OCI-LY1 (cell line): ENCODE measurements around the gene SULT6B1.
"Not testable (repeated sequence)": the region's sequence is repeated elsewhere in the genome, so short reads cannot be mapped to it uniquely, and the experiment has no call there.

ENCODE experiments used
- H2AFZ ChIP-seq: fragments of 200-600 bp; sonication (generic), shearing (Covaris generic); 2 replicates; pipeline ENCODE4 v1.6.0; 2014; ENCODE audit warnings: antibody characterized with exemption, mild to moderate bottlenecking, low read length
- H3F3A ChIP-seq: fragments of 200-600 bp; sonication (generic), shearing (Covaris generic); 2 replicates; pipeline ENCODE4 v1.6.0; 2014; ENCODE audit warnings: mild to moderate bottlenecking, antibody characterized with exemption, low read length, moderate library complexity; ENCODE audit not compliant: insufficient read depth
- H3K27ac ChIP-seq: fragments of 200-600 bp; sonication (generic); 2 replicates; pipeline ENCODE4 v1.5.1; 2014; ENCODE audit warnings: low read length, mixed run types, mild to moderate bottlenecking, low read depth; ENCODE audit not compliant: poor library complexity, severe bottlenecking
- H3K27me3 ChIP-seq: fragments of 200-600 bp; sonication (generic); 2 replicates; pipeline ENCODE4 v1.6.0; 2014; ENCODE audit warnings: antibody characterized with exemption, mild to moderate bottlenecking, low read length, moderate library complexity; ENCODE audit not compliant: insufficient read depth
- H3K36me3 ChIP-seq: fragments of 200-600 bp; sonication (generic); 2 replicates; pipeline ENCODE4 v1.6.1; 2014; ENCODE audit warnings: mild to moderate bottlenecking, antibody characterized with exemption, low read length, moderate library complexity, mixed read lengths; ENCODE audit not compliant: insufficient read depth
- H3K4me1 ChIP-seq: fragments of 200-600 bp; sonication (generic); 2 replicates; pipeline ENCODE4 v1.5.1; 2014; ENCODE audit warnings: mild to moderate bottlenecking, low read length, moderate library complexity; ENCODE audit not compliant: insufficient read depth, severe bottlenecking
- H3K4me2 ChIP-seq: fragments of 200-600 bp; sonication (generic), shearing (Covaris generic); 2 replicates; pipeline ENCODE4 v1.6.1; 2014; ENCODE audit warnings: low read length
- H3K4me3 ChIP-seq: fragments of 200-600 bp; sonication (generic); 2 replicates; pipeline ENCODE4 v1.5.1; 2014; ENCODE audit warnings: low read length, low read depth, mild to moderate bottlenecking, mixed read lengths; ENCODE audit not compliant: poor library complexity, severe bottlenecking
- H3K79me2 ChIP-seq: fragments of 200-600 bp; shearing (Covaris generic); 2 replicates; pipeline ENCODE4 v1.6.1; 2016; ENCODE audit warnings: mixed run types, low read length, mixed read lengths; ENCODE audit not compliant: insufficient read depth
- H3K9ac ChIP-seq: fragments of 200-600 bp; sonication (generic), shearing (Covaris generic); 2 replicates; pipeline ENCODE4 v1.6.1; 2014; ENCODE audit warnings: mild to moderate bottlenecking, low read length, mixed read lengths
- H3K9me2 ChIP-seq: fragments of 200-600 bp; sonication (generic), shearing (Covaris generic); 2 replicates; pipeline ENCODE4 v1.6.1; 2014; ENCODE audit warnings: low read depth, mild to moderate bottlenecking, low read length, mixed read lengths
- H3K9me3 ChIP-seq: fragments of 200-600 bp; shearing (Covaris generic); 2 replicates; pipeline ENCODE4 v1.6.1; 2014; ENCODE audit warnings: low read length, mixed read lengths
- H4K20me1 ChIP-seq: fragments of 200-600 bp; sonication (generic), shearing (Covaris generic); 2 replicates; pipeline ENCODE4 v1.6.0; 2016; ENCODE audit warnings: mild to moderate bottlenecking, low read length; ENCODE audit not compliant: insufficient read depth
- CTCF ChIP-seq: fragments of 200-600 bp; sonication (generic), shearing (Covaris generic); IDR thresholded peaks from 2 replicates; pipeline ENCODE4 v1.5.1; 2017; ENCODE audit warnings: mild to moderate bottlenecking, antibody characterized with exemption, low read length, moderate library complexity, mixed read lengths
- EZH2 ChIP-seq: fragments of 200-600 bp; sonication (generic), shearing (Covaris generic); IDR thresholded peaks from 2 replicates; pipeline ENCODE4 v1.8.0; 2017; ENCODE audit warnings: borderline replicate concordance, mixed run types, mild to moderate bottlenecking, antibody characterized with exemption, low read length, moderate library complexity, mixed read lengths

The SULT6B1 gene

GRCh38 chr2:37201208-37201607 is 12.7 kb upstream of the SULT6B1 start:
- peaks cover 11% of the 10 kb centered on the region; the same call in 1 of the 2 replicates for H3K9me3 ChIP-seq
- H3K36me3 ChIP-seq, result peaks cover 77% of the 10 kb centered on the region
- H3K27ac ChIP-seq, result no peak overlapping the region
- H3K4me1 ChIP-seq, result peaks cover 23% of the 10 kb centered on the region
- peaks cover 38% of the 10 kb centered on the region for H3K79me2 ChIP-seq
- H4K20me1 ChIP-seq, result no peaks in the 10 kb centered on the region
- no peaks in the 10 kb centered on the region for H3K27me3 ChIP-seq
- no peak overlapping the region for H3K9ac ChIP-seq
- no peaks in the 10 kb centered on the region for H3K9me2 ChIP-seq
- no peaks in the 10 kb centered on the region for H3F3A ChIP-seq
- H3K4me3 ChIP-seq, result no peak overlapping the region
- no peak overlapping the region for H2AFZ ChIP-seq
- TF ChIP-seq EZH2 (no peak), CTCF (no peak)
- no peak overlapping the region for H3K4me2 ChIP-seq

GRCh38 chr2:37198681-37199065 is 10.2 kb upstream of the SULT6B1 start:
- no peak for TF ChIP-seq CTCF
- TF ChIP-seq EZH2, result no peak
- no peaks in the 10 kb centered on the region for H3F3A ChIP-seq
- H3K9me3 ChIP-seq, result 0 out of 2 replicates have a peak, but pooled peaks cover 4% of the 10 kb centered on the region
- peak overlapping the region; percentile 75 for H3K4me2 ChIP-seq
- H3K79me2 ChIP-seq, result peaks cover 31% of the 10 kb centered on the region
- no peak overlapping the region for H2AFZ ChIP-seq
- H3K4me3 ChIP-seq, result no peak overlapping the region
- peaks cover 51% of the 10 kb centered on the region for H3K36me3 ChIP-seq
- H3K27ac ChIP-seq, result peak overlapping the region; percentile 81
- H3K9me2 ChIP-seq, result no peaks in the 10 kb centered on the region
- no peaks in the 10 kb centered on the region for H4K20me1 ChIP-seq
- peaks cover 28% of the 10 kb centered on the region for H3K4me1 ChIP-seq
- H3K9ac ChIP-seq, result 0 out of 2 replicates have a peak overlapping the region, but pooled peaks have one; percentile 81
- H3K27me3 ChIP-seq, result no peaks in the 10 kb centered on the region

DNA sequence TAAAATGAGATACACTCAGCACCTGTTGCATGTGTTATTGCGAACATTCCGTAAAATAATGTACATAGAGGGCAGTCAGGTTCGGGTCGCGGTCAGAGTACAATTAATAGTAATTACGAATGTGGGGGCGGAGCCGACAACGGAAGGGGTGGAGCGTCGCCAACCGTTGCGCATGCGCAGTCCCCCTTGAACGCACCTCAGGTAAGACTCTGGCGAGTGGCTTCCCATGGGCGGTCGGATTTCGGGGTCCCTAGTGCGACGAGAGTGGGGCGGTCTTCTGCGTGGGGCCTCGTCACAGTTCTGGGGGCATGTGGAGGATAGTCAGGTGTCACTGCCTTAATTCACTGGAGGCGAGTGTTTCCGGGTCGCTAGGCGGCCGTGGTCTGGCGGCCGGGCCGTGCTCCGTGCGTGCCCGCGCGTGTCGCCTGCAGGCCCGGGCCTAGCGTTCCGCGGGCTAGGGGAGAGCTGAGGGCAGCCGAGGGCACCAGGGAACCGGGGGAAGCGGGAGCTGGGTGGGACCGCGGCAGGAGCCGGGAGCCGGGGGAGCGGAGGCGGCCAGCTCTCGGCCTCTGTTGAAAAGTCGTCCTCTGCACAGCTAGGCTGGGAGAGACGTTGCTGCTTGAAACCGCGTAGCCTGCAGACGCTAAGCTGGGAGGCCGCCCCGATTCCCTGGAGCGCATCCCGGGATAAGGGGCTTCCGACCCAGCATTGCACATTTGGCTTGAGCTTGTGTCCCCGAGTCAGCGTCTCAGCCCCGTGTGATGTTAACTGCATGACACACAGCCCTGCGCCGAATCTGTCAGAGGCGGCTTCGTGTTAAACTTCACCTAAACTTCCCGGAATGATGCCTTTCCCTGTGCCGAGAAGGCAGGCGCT is 8.1 kb upstream of the SULT6B1 start, which contains the start of gene CEBPZOS:
Gene CEBPZOS, plus strand, starts transcription at position 177 of the 876 bp plus-strand sequence. CDS start 3,209 bp downstream, outside the sequence.
- Histone ChIP-seq H3K27ac (peak within 1 kb of the TSS; percentile 81), H3K9me2 (no peaks in the 10 kb centered on the region), H3K4me3 (peak within 1 kb of the TSS; percentile 79), H3K4me1 (peaks cover 28% of the 10 kb centered on the region), H2AFZ (peak within 1 kb of the TSS; percentile 82; the same call in 1 of the 2 replicates), H3K9me3 (no peaks in the 10 kb centered on the region), H3K36me3 (peaks cover 32% of the 10 kb centered on the region), H3K4me2 (peak within 1 kb of the TSS; percentile 75), H3K27me3 (no peaks in the 10 kb centered on the region), H3K9ac (peak within 1 kb of the TSS; percentile 81), H3F3A (no peaks in the 10 kb centered on the region), H4K20me1 (no peaks in the 10 kb centered on the region), H3K79me2 (peaks cover 31% of the 10 kb centered on the region)
- TF ChIP-seq CTCF (no peak), EZH2 (no peak)

GRCh38 chr2:37195862-37196319 is 7.4 kb upstream of the SULT6B1 start:
- H3F3A ChIP-seq, H3K9me2 ChIP-seq, H3K9me3 ChIP-seq, H3K27me3 ChIP-seq, H4K20me1 ChIP-seq: not testable (repeated sequence)
- Histone ChIP-seq H3K36me3 (peaks cover 25% of the 10 kb centered on the region), H3K27ac (peak overlapping the region; percentile 81), H3K4me1 (peaks cover 28% of the 10 kb centered on the region), H3K4me2 (peak overlapping the region; percentile 75), H3K79me2 (peaks cover 31% of the 10 kb centered on the region), H3K9ac (peak overlapping the region; percentile 81), H3K4me3 (peak overlapping the region; percentile 79), H2AFZ (peak overlapping the region; percentile 82; the same call in 1 of the 2 replicates)
